ENCODE measurements around the gene ZNF622. TPM values are rescaled to one million over a fixed set of nuclear protein-coding genes. Genes with fewer than 3 reads are reported as not detected.
A peak's percentile ranks its signal among the peaks of the same experiment; 100 is the strongest.

The ZNF622 gene
- total RNA-seq, 1 donor = 44.0 TPM

- H3K4me3 ChIP-seq (ENCODE audit: low read depth, low read length) = no peak overlapping the region
- peak; percentile 16 for TF ChIP-seq CTCF (IDR thresholded peaks at IDR 0.05; ENCODE audit: insufficient read depth, low read depth, low read length)
- DNase-seq (ENCODE audit: low read depth) = no peak
Observed at GRCh38 chr5:16457451-16457850, 8.1 kb downstream of the ZNF622 start.

- DNase-seq (ENCODE audit: low read depth) = peak; percentile 78
- H3K4me3 ChIP-seq (ENCODE audit: low read depth, low read length) = no peak overlapping the region
- TF ChIP-seq CTCF (IDR thresholded peaks at IDR 0.05; ENCODE audit: insufficient read depth, low read depth, low read length) = peak; percentile 66
Observed at GRCh38 chr5:16456103-16456832, 9.3 kb downstream of the ZNF622 start.

- no peak for DNase-seq (ENCODE audit: low read depth)
- no peak for TF ChIP-seq CTCF (IDR thresholded peaks at IDR 0.05; ENCODE audit: insufficient read depth, low read depth, low read length)
- no peak overlapping the region for H3K4me3 ChIP-seq (ENCODE audit: low read depth, low read length)
Observed at GRCh38 chr5:16455668-16456067, 9.9 kb downstream of the ZNF622 start.

GRCh38 chr5:16454686-16455085, 10.9 kb downstream of the ZNF622 start:
- DNase-seq (ENCODE audit: low read depth) = no peak
- TF ChIP-seq CTCF (IDR thresholded peaks at IDR 0.05; ENCODE audit: insufficient read depth, low read depth, low read length) = no peak
- no peak overlapping the region for H3K4me3 ChIP-seq (ENCODE audit: low read depth, low read length)

- no peak overlapping the region for H3K4me3 ChIP-seq (ENCODE audit: low read depth, low read length)
- no peak for TF ChIP-seq CTCF (IDR thresholded peaks at IDR 0.05; ENCODE audit: insufficient read depth, low read depth, low read length)
- no peak for DNase-seq (ENCODE audit: low read depth)
Observed at GRCh38 chr5:16453609-16454008, 12.0 kb downstream of the ZNF622 start.

GRCh38 chr5:16450163-16450562, 15.4 kb downstream of the ZNF622 start:
- TF ChIP-seq CTCF (IDR thresholded peaks at IDR 0.05; ENCODE audit: insufficient read depth, low read depth, low read length) = no peak
- no peak overlapping the region for H3K4me3 ChIP-seq (ENCODE audit: low read depth, low read length)
- DNase-seq (ENCODE audit: low read depth) = no peak

GRCh38 chr5:16446993-16447392, 18.6 kb downstream of the ZNF622 start:
- DNase-seq (ENCODE audit: low read depth) = no peak
- H3K4me3 ChIP-seq (ENCODE audit: low read depth, low read length) = no peak overlapping the region
- no peak for TF ChIP-seq CTCF (IDR thresholded peaks at IDR 0.05; ENCODE audit: insufficient read depth, low read depth, low read length)
